ENCODE measurements around the gene COQ5.
"Not testable (repeated sequence)": the region's sequence is repeated elsewhere in the genome, so short reads cannot be mapped to it uniquely, and the experiment has no call there.

The COQ5 gene

DNA sequence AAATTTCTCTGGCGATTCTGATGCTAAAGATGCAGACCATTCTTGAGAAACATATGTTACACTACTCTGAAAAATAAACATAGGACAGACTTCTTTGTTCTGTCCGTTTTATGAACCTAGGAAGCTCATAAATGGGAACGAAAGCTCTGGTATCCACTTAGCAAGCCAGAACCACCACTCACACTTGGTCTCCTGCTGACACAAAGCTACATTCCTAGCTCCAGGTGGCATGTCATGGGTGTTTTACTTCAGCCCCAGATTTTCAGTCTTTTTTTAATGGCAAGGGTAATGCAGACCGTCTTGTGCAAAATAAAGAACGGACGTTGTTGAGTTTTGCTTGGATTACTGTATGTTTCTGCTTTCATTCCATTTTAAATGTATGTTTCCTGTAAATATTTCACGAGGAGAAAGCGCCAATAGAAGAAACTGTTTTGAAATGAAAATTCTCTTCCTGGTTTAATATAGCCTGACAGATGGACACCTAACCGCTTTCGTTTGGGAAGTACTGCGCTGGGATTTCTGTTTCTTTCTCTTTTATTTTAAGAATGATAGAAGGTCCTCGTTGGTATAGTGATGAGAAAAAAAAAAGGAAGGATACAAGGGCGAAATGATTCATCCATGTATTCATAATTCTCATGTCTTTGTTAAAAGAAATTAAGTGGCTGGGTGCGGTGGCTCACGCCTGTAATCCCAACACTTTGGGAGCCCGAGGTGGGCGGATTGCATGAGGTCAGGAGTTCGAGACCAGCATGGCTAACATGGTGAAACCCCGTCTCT lies 871 bp upstream of the COQ5 start:
- peak; percentile 50 for DNase-seq (ENCODE audit: low spot score)

DNA sequence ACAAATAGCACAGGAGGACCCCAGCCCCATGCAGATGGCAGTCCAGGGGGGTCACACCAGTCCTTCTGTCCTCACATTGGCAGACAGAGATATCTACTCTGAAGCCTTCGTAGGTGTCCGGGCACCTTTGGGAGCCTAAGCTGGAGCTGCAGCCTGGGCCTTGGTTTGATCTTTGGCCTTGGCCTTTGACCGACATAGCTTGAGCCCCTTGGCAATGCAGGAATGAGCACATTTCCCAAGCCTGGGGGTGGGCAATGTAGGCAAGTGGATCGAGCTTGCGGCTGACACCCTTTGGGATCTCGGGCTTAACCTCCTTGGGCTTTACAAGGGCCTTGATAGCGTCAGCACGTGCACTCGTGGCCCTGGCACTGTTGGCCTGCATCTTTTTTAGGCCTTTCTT lies 6.4 kb downstream of the COQ5 start:
- DNase-seq (ENCODE audit: low spot score): no peak

DNA sequence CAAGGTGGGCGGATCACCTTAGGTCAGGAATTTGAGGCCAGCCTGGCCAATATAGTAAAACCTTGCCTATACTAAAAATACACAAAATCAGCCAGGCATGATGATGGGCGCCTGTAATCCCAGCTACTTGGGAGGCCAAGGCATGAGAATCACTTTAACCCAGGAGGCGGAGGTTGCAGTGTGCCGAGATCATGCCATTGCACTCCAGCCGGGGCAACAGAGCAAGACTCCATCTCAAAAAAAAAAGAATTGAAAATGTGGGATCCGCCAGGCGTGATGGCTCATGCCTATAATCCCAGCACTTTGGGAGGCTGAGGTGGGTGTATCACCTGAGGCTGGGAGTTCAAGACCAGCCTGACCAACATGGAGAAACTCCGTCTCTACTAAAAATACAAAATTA lies 9.6 kb downstream of the COQ5 start:
- DNase-seq (ENCODE audit: low spot score): not testable (repeated sequence)

DNA sequence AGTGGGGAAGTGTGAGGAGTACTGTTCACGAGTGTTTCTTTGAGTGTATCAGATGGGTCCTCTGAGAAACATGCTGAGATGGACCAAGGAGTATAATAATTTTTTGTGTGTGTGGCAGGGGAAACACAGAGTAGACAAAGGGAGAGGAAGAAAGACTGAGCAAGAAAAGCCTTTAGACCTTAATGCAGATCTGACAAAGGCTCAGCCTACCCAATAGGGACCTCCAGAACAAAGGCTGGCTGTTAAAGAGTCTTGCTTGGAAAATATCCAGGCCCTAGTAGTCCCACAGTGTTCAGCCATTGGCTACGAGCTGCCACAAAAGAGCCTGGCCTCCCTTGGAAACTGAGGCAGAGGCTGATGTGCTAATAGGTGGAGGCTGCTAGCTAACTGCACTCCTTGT lies 13.5 kb downstream of the COQ5 start:
- no peak for DNase-seq (ENCODE audit: low spot score)

DNA sequence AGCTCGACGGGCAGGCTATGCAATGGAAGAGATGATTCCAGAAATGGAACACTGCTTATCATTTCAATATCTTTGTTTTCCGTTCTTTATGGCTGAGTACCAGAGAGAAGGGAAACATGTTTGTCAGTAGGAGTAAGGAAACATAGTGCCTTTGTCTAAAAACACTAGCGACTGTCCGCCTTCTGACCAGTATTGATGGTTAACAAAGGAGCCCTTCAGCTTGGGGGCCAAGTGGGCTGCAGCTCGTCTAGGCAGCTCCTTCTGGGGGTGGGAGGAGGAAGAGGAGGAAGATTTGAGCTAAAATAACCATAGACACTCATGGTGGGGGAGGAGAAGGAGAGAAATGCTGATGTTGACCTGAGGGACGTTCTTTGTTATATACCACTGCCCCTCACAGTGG lies 15.0 kb downstream of the COQ5 start:
- no peak for DNase-seq (ENCODE audit: low spot score)

DNA sequence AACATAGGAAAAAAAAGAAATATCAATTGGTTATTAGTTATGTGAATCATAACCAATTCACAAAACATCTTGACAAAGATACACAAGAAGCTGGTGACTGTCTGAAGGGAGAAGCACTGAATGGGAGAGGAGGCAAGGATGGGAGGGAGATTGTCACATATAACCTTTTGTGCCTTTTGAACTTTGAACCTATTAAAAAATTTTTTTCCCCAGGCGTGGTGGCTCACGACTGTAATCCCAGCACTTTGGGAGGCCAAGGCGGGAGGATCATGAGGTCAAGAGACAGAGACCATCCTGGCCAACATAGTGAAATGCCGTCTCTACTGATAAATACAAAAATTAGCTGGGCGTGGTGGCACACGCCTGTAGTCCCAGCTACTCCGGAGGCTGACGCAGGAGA lies 20.4 kb downstream of the COQ5 start:
- DNase-seq (ENCODE audit: low spot score): no peak

DNA sequence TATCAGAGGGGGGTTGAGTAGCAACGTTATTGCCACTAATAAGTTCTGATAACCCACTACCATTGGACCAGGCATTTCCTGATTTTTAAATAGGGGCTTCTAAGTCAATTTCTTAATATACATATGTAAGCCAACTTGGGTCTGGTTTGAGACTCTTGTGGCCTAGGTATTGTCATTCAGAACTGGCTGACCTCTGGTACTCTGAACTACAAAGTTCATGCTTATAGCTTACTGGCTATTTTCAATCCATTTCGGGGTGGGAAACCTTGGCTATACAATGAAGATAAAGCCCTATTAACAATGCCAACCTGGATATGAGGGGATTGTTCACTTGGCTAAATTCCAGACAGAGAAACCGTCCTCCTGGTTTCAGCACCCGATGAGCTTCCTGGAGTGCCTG lies 24.4 kb downstream of the COQ5 start:
- DNase-seq (ENCODE audit: low spot score): no peak

DNA sequence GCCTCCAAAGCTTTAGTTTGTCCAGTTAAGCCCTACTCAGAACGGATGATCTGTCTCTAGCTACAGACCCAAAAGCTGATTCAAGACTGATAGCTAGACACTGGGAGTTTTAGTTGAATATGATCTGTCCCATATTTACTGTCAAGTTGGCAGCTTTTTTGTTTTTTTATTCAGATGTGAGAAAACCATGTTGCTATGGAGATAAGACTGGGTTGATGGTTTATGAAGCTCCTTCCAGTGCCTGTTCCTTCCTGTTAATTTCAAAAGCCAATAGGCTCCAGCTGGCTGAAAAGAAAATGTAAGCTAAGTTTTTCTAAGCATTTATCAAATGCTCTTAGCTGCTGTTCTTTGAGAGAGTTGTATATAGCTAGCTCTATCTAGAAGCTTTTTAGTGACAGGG lies 28.4 kb downstream of the COQ5 start:
- peak; percentile 17 for DNase-seq (ENCODE audit: low spot score)

DNA sequence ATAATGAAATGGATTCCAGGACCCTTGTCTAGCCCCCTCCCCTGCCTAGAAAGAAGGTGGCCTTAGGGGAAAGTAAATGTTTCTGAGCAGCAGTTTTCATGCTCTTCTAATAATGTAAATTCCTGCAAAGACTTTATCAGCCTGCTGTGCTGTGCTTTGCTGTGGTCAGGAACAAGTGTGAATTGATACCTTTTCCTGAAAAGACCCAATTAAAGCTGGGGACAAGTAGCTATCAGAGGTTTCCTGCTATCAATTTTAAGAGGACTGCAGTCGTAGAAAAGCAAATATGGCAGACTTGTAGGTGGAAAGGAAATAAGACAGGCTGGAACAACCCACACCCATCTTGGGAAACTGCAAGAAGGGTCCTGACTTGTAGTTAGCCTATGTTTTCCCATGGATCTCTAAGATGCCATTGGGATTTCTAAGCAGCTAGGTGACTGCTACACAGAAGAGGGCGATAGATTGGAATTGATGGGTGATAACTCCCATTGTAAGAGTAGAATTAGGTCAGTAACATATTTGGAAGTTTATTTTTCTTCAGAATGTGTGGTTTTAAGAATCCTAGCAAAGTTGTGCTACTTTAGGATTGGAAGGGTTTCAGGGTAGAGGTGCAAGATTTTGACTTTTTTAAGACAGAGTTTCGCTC lies 30.0 kb downstream of the COQ5 start:
- DNase-seq (ENCODE audit: low spot score): no peak

DNA sequence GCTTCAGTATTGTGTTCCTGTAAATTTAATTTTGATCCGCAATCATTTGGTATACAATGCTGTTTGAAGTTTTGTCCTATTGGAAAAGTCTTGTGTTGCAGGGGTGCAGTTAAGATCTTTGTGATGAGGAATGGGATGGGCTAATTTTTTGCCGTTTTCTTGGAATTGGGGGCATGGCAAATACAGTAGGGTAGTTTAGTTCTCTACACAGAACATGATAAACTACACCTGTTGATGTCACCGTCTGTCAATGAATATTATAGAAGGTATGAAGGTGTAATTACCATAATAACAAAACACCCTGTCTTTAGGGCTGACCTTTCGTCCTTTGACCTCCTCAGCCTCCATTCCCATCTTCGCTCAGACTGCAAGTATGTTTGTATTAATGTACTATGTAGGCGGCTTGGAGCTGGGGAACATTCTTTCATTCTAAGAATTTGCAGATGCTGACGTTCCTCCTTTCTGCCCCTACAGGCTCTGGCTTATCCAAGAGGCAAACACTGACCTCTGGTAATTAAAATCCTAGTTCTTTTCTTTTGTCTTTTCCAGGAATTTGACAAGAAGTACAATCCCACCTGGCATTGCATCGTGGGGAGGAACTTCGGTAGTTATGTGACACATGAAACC lies 31.3 kb downstream of the COQ5 start:
- DNase-seq (ENCODE audit: low spot score): peak; percentile 36

DNA sequence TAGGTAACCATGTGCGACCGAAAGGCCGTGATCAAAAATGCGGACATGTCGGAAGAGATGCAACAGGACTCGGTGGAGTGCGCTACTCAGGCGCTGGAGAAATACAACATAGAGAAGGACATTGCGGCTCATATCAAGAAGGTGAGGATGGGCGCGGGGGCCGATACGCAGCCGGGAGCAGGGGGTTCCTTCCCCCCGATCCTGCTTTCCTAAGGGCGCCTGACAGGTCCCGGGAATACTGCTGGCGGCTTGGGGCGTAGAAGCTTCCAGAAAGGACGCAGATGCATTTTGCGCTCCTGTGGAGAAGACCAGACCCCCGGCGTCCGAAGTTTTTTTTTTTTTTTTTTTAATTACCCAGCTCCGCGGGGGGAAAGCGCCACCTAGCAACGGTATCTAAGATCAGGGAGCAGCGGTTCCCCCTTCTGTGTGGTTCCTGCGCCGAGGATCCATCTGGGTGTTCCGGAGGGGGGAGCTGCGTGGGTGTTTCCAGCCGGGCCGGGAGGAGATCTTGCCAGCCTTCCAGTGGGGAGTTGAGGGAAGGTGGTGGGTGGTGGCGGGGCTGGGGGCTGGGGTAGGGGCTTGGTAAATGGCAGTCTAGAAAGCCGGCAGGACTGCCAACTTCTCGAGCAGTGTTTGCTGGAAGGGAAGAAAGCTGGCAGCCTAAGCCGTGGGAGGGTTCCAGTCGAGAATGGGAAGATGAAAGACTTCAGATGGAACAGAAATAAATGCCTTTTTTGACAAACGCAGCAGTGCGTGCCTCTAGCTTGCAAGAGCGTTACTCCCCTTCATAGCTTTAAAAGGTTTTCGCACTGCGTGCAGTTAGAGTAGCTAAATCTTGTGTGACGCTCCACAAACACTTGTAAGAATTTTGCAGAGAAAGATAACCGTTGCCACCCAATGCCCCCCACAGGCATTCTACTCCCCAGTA lies 32.3 kb downstream of the COQ5 start:
- peak; percentile 73 for DNase-seq (ENCODE audit: low spot score)

DNA sequence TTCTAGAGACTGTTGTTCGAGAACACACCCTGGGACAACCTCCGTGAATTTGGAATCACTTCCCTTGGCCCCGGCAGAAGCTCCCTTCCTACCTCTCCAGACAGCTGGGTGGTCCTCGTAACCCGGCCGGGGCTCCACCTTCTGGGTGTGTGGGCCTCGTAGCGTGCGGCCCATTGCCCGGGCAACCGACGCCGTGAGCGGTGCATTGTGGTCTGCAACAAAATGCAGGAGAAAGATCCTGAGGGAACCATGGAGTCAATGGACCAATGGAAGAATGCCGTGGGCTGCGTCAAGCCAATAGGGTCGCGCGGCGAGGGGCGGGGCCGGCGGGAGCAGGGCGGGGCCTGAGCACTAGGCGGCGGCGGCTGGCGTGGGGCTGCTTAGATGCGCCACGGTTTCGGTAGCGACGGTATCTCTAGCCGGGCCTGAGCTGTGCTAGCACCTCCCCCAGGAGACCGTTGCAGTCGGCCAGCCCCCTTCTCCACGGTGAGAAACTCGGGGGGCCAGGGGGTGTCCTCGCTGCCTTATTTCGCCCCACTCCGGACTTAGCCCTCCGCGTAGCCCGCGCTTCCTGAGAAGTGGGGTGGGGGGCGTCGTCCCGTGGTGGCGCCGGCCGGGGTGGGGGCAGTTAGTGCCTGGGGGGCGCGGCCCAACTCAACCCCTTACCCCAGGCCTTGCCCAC lies 33.1 kb downstream of the COQ5 start, which contains the start of gene DYNLL1:
Gene DYNLL1 (plus strand): TSS at position 383 of the 682 bp plus-strand sequence. CDS start 309 bp downstream, outside the sequence.
- DNase-seq (ENCODE audit: low spot score): peak; percentile 99

DNA sequence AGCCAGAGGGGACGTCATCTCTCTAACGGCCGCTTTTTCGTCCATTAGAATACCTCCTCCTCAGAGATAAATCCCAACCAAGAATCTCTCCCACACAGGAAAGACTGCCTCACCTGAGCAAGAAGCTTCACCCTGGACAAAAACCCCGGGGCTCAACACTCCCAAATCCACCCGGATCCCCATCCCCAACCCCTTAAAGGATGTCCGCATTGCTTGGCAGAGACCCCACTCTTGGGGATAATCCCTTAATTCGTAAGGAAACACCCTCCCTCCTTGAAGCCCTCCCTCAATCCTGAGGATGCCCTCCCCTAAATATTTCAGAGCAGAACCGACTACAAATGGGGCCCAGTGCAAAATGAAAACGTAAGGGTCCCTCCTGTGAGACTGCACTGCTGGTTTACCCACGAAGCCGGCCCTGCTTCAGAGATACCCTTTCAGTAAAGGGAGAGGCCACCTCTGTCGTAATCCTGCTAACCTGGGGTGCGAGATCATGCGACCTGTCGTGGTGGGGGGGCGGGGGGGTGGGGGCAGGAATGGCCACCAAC lies 33.7 kb downstream of the COQ5 start:
- DNase-seq (ENCODE audit: low spot score): peak; percentile 17

DNA sequence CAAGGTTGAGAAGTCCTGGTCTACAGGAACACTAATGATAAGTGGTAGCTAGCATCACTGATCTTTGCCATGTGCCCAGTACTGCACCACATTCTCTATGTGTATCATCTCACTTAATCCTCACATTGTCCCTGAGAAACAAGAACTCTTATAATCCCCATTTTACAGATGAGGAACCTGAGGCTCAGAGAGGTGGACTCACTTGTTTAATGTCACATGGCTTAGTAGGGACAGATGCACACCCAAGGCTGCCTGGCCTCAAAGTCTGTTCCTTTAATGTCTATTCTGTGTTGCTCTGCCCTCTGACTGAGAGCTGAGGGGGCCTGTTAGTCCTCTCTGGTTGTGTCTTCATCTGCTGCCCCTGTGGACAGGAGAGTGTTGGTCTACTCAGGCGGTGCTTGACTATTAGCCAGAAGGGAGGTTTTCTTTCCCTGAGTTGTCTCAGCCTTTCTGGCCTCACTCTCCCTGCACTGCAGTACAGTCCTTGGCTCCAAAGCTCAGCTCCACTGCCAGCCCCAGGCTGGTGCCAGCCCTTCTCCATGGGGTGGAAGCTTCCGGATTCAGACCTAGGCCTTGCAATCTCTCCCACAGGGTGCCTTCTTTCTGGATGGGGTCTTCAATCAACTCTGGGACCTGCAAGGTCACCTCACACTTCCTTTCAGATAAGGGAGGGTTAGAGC lies 38.0 kb downstream of the COQ5 start:
- no peak for DNase-seq (ENCODE audit: low spot score)

DNA sequence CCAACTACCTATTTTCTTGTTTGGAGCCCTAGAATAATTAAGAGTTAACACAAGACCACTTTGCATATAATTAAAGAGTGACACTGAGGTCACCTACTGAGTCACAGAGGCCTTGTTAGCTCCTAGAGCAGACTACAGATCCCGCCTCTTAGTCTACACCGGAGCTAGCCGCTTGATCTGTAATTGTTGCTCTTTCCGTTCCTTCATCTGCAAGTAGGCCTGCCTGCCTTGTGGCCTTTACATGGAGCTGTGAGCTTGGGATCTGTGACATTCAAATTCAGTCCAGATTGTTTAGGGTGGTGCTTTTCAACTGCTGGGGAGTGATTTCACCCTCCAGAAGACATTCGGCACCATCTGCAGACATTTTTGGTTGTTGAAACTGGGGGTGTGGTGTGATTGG lies 38.6 kb downstream of the COQ5 start:
- no peak for DNase-seq (ENCODE audit: low spot score)

DNA sequence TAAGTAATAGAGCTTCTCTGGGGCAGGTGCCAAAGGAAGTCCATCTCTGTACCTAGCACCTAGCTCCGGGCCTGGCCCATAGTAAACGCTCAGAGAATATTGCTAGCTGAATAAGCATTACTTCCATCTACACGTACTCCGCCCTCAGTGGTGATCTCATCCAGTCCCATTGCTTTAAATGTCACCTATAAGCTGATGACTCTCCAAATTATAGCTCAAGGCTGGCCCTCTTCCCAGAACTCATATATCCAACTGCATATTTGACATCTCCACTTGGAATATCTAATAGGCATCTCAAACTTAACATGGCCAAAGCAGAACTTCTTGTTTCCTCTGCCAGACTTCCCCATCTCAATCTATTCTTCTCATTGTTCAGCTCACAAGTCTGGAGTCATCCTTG lies 39.9 kb downstream of the COQ5 start:
- no peak for DNase-seq (ENCODE audit: low spot score)

DNA sequence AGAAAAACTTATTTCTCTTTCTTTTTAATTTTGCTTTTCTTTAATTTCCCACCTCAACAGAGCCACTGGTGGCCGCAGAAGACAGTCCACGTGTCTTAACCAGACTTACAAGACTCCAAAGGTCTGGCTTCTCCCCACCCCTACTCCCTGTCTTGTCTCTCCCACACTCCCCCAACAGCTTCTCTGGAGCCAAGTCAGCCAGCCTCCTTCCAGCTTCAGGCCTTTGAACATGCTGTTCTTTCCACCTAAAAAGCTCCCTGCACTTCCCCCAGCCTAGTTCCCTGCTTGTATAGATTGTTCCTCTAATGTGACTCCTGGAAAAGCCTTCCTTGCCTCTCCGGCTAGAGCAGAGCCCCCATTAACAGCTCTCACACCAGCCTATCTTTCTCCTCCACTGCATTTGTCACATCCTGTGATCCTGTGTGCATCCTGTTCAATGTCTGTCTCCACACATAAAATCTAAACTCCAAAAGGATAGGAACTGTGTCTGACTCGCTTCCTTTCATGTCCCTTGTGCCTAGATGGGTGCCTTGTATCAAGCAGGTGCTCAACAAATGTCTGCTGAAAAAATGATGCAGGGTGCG lies 40.8 kb downstream of the COQ5 start:
- DNase-seq (ENCODE audit: low spot score): no peak

DNA sequence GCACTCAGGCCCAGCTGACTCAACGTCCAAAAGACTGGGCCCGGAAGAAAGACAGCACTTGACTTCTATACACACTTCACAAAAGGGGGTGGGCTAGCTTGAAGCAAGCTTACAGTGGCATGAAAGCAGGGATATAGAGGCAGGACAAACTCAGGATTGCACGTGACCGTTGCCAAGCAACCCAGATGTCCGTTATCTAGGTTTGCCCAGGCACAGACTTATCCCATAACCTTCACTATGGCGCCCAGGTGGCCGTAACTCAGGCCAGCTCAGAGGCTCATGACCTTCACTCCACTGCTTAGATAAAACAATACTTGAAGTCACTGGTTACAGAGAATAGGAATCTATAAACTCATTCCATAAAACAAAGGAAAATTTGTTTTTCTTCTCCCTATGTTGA lies 41.4 kb downstream of the COQ5 start:
- DNase-seq (ENCODE audit: low spot score): not testable (repeated sequence)

DNA sequence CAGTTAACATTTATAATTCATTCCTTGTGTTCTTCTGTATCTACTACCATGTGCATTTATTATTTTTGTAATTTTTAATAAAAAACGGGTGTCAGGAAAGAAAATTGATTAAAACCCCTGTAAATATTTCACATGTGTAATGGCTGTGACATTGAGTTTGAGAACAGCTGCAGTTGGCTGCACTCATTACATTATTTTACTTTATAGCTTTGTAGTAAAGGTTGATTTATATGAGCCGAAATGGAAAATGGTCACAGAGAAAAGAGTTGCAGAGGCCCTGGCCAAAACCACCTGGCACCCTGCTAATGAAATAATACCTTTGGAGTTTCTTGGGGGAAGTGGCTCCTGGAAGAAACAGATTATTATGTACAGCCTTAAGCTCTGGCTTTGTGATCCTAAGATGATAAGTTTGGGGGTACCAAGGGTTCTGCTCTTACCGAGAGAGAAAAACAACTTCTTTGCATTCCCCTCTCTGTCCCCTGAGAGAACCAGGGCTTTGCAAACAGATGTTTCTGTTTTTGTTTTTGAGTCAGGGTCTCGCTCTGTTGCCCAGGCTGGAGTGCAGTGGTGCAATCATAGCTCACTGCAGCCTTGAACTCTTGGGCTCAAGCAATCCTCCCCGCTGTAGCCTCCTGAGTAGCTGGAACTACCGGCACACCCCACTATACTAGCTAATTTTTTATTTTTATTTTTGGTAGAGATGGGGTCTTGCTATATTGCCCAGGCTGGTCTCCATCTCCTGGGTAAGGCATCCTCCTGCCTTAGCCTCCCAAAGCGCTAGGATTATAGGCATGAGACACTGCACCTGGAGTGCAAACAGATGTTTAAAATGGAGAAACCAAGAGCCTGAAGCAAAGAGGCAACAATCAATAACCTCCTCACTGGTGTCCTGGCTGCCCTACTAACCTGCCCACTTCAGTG lies 42.7 kb downstream of the COQ5 start:
- DNase-seq (ENCODE audit: low spot score): no peak

All from hepatic stellate cell (primary cell).